Esophagus muscularis mucosa (tissue), 4 donors: ENCODE data around the gene SMC4. TPM values are rescaled to one million over a fixed set of nuclear protein-coding genes. Genes with fewer than 3 reads are reported as not detected.
"Not testable (repeated sequence)": the region's sequence is repeated elsewhere in the genome, so short reads cannot be mapped to it uniquely, and the experiment has no call there.

Experiments
- DNase-seq: peaks from one replicate; pipeline ENCODE4 v3.0.0-alpha.2; 2017; ENCODE audit errors: extremely low spot score
- H3K27ac ChIP-seq, 4 donors: fragments of 200-600 bp; sonication (generic); replicated peaks in 1 of 4; 1 replicate in 3 of 4; 2 replicates in 1 of 4; pipeline ENCODE4 v1.5.1; 2016 to 2019; ENCODE audit warnings: mild to moderate bottlenecking in 1 of 4
- H3K27me3 ChIP-seq, 4 donors: fragments of 200-600 bp; sonication (generic); one replicate each; pipeline versions ENCODE4 v1.5.1 to v1.6.0; 2016 to 2019
- H3K36me3 ChIP-seq, 4 donors: fragments of 200-600 bp; sonication (generic); one replicate each; pipeline ENCODE4 v1.5.1; 2016 to 2019
- H3K4me1 ChIP-seq, 4 donors: fragments of 200-600 bp; sonication (generic); one replicate each; pipeline ENCODE4 v1.5.1; 2016 to 2019
- H3K4me3 ChIP-seq, 4 donors: fragments of 200-600 bp; sonication (generic); 1 replicate in 2 of 4; 2 replicates in 2 of 4; pipeline ENCODE4 v1.5.1; 2016 to 2019; ENCODE audit warnings: mild to moderate bottlenecking in 4 of 4, moderate library complexity in 1 of 4
- H3K9me3 ChIP-seq, 4 donors: fragments of 200-600 bp; sonication (generic); 1 replicate in 3 of 4; 2 replicates in 1 of 4; pipeline ENCODE4 v1.5.1; 2016 to 2019
- EP300 ChIP-seq: sonication (generic); formaldehyde crosslinking; IDR thresholded peaks from one replicate; pipeline ENCODE4 v1.6.1; 2017; ENCODE audit warnings: antibody characterized with exemption
- POLR2A ChIP-seq: fragments of 450-650 bp; IDR thresholded peaks from one replicate; pipeline ENCODE4 v1.6.1; 2017; ENCODE audit warnings: antibody characterized with exemption, moderate library complexity, mild to moderate bottlenecking, low read depth
- POLR2AphosphoS5 ChIP-seq, 2 donors: sonication (generic); formaldehyde crosslinking; IDR thresholded peaks; one replicate each; pipeline ENCODE4 v1.6.1; 2017; ENCODE audit warnings: antibody characterized with exemption in 2 of 2
- WGBS: methylation state at CpG from one replicate; pipeline ENCODE4 v1.1.5; 2018; 5-methylcytosine and 5-hydroxymethylcytosine counted together
- intact Hi-C: fragments of 100-400 bp; cut with DNase I; formaldehyde crosslinking; loops from one replicate; pipeline ENCODE4 v1.15.1; 2023
- total RNA-seq, 4 donors: library from RNA; depleted of rRNA; stranded (reverse); fragments of >200 nt; gene quantifications; one replicate each; pipeline versions ENCODE4 v1.1.0 to v1.2.1, GENCODE V29; 2016
- TF ChIP-seq, protein P1 (sequence below), 3 experiments: fragments of 200-600 bp in 2 of 3; fragments of 450-650 bp in 1 of 3; sonication (generic) in 2 of 3; IDR thresholded peaks; one replicate each; pipeline ENCODE4 v1.5.1; 2017 to 2019; ENCODE audit warnings: antibody characterized with exemption in 3 of 3, mild to moderate bottlenecking in 2 of 3, moderate library complexity in 1 of 3

The SMC4 gene
- total RNA-seq, 4 donors from 2014 or later: 14.7 to 19.8 (median 17.9) TPM

DNA sequence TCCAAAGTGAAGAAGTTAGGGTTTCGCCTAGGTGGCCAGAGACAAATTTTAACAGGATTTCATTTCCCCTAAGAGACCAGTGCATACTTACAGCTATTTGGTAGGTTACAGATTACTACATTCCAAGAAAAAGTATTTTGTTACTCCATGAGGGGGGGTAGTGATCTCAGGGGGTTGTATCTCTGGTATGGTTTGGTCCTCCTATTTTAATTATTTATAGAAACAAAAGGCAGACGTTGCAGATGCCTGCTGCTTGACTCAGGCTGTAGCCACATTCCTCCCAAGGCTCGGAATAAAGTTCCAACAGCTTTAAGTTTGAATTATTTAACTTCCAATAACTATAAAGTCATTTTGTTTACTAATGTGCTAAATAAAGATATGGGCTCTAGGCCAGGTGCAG is 51.4 kb downstream of the SMC4 start:
- H3K27ac ChIP-seq: peak overlapping the region in 2 of 4 donors; percentile 8 to 83
- intact Hi-C loops: no loop called here
- 48% methylated on average over 3 of the region's 3 CpGs for WGBS

DNA sequence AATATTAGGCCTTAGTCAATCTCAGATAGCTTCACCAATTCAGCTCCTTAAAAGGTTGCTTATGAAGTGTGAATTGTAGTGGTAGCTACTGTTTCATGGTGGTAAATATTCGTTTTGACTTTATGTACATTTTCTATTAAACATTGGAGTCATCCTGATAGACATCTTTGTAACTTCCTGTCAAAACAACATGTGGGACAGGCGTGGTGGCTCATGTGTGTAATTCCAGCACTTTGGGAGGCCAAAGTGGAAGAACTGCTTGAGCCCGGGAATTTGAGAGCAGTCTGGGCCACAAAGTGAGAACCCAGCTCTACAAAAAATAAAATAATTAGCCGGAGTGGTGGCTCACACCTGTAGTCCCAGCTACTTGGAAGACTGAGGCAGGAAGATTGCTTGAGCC is 52.2 kb downstream of the SMC4 start:
- no peak for TF ChIP-seq POLR2A
- TF ChIP-seq EP300: no peak
- intact Hi-C loops: no loop called here
- no peak for DNase-seq
- no peak overlapping the region for H3K27ac ChIP-seq
- peaks cover 14 to 27% (median 21%) of the 10 kb centered on the region in 4 donors for H3K4me1 ChIP-seq
- peaks cover 0 to 19% (median 5%) of the 10 kb centered on the region in 4 donors for H3K27me3 ChIP-seq
- H3K9me3 ChIP-seq: peaks cover 0 to 11% (median 0%) of the 10 kb centered on the region in 4 donors
- H3K4me3 ChIP-seq: no peak overlapping the region
- H3K36me3 ChIP-seq: no peaks in the 10 kb centered on the region
- 82% methylated on average over 4 of the region's 4 CpGs for whole genome bisulfite sequencing

More for the DNA sequence above, 51.4 kb downstream of the SMC4 start:
- DNase-seq: no peak
- H3K27me3 ChIP-seq: peaks cover 0 to 22% (median 5%) of the 10 kb centered on the region in 4 donors
- H3K36me3 ChIP-seq: no peaks in the 10 kb centered on the region
- H3K9me3 ChIP-seq: peaks cover 0 to 11% (median 0%) of the 10 kb centered on the region in 4 donors
- TF ChIP-seq POLR2AphosphoS5 (IDR thresholded peaks at IDR 0.05) (no peak), POLR2A (no peak), EP300 (no peak)
- TF ChIP-seq, protein P1, sequence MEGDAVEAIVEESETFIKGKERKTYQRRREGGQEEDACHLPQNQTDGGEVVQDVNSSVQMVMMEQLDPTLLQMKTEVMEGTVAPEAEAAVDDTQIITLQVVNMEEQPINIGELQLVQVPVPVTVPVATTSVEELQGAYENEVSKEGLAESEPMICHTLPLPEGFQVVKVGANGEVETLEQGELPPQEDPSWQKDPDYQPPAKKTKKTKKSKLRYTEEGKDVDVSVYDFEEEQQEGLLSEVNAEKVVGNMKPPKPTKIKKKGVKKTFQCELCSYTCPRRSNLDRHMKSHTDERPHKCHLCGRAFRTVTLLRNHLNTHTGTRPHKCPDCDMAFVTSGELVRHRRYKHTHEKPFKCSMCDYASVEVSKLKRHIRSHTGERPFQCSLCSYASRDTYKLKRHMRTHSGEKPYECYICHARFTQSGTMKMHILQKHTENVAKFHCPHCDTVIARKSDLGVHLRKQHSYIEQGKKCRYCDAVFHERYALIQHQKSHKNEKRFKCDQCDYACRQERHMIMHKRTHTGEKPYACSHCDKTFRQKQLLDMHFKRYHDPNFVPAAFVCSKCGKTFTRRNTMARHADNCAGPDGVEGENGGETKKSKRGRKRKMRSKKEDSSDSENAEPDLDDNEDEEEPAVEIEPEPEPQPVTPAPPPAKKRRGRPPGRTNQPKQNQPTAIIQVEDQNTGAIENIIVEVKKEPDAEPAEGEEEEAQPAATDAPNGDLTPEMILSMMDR (IDR thresholded peaks at IDR 0.05): no peak
- peak overlapping the region in 1 of 4 donors; percentile 60 for H3K4me3 ChIP-seq
- peaks cover 14 to 27% (median 21%) of the 10 kb centered on the region in 4 donors for H3K4me1 ChIP-seq

DNA sequence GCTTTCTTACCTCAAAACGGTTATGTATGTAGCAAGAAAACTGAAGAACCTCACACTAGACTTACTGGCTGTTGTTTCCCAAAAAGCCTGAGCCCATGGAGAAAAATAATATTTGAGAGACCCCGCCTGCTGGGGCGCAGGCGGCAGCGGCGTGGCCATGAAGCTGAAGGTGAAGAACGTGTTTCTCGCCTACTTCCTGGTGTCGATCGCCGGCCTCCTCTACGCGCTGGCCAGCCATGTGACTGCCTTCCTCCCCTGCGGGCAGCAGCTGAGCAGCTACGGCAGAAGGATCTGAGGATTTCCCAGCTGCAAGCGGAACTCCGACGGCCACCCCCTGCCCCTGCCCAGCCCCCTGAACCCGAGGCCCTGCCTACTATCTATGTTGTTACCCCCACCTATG is 52.8 kb downstream of the SMC4 start:
- H3K27ac ChIP-seq, intact Hi-C loops, H3K4me3 ChIP-seq, DNase-seq, H3K36me3 ChIP-seq: not testable (repeated sequence)
- 98% methylated on average over 18 of the region's 19 CpGs for WGBS
- peaks cover 0 to 11% (median 0%) of the 10 kb centered on the region in 4 donors for H3K9me3 ChIP-seq
- peaks cover 14 to 27% (median 21%) of the 10 kb centered on the region in 4 donors for H3K4me1 ChIP-seq
- peaks cover 0 to 17% (median 5%) of the 10 kb centered on the region in 4 donors for H3K27me3 ChIP-seq

- peaks cover 6 to 9% (median 8%) of the 10 kb centered on the region in 4 donors for H3K4me1 ChIP-seq
- H3K27me3 ChIP-seq: peaks cover 0 to 4% (median under 1%) of the 10 kb centered on the region in 4 donors
- WGBS: 92% methylated on average over 1 of the region's 1 CpG
- H3K36me3 ChIP-seq: no peaks in the 10 kb centered on the region
- no peak overlapping the region for H3K27ac ChIP-seq
- no peak overlapping the region for H3K4me3 ChIP-seq
- DNase-seq: no peak
- no peak for TF ChIP-seq POLR2AphosphoS5 (IDR thresholded peaks at IDR 0.05)
- TF ChIP-seq, protein P1 (IDR thresholded peaks at IDR 0.05): no peak
- no peak for TF ChIP-seq EP300
- TF ChIP-seq POLR2A: no peak
- H3K9me3 ChIP-seq: peaks cover 0 to 2% (median 0%) of the 10 kb centered on the region in 4 donors
- intact Hi-C loops: no loop called here
Measured at GRCh38 chr3:160454995-160455394, 55.5 kb downstream of the SMC4 start.

DNA sequence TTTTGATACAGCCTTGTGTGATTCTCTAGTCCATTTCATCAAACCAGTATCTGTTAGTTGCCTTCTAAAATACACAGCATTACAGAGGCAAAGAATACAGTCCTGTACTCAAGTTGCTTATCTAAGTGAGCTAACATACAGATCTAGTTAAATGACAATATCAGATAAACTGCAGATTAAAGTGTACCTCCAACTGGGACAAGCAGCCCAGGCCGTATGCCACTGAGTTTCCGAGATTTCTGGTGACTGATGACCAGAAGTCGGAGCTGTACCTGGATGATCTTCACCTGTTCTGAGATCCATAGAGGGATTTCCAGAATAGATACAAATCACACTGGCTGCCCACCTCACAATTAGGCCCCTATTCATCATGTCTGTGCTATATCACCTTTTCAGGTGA is 56.4 kb downstream of the SMC4 start:
- Histone ChIP-seq H3K36me3 (no peaks in the 10 kb centered on the region), H3K4me3 (no peak overlapping the region), H3K27me3 (no peaks in the 10 kb centered on the region), H3K4me1 (peaks cover 0 to under 1% (median under 1%) of the 10 kb centered on the region in 4 donors), H3K9me3 (no peaks in the 10 kb centered on the region), H3K27ac (no peak overlapping the region)
- intact Hi-C loops: no loop called here
- 90% methylated on average over 3 of the region's 3 CpGs for WGBS
- no peak for TF ChIP-seq EP300
- TF ChIP-seq POLR2AphosphoS5 (IDR thresholded peaks at IDR 0.05): no peak
- TF ChIP-seq, protein P1 (IDR thresholded peaks at IDR 0.05): no peak
- TF ChIP-seq POLR2A: no peak
- no peak for DNase-seq

DNA sequence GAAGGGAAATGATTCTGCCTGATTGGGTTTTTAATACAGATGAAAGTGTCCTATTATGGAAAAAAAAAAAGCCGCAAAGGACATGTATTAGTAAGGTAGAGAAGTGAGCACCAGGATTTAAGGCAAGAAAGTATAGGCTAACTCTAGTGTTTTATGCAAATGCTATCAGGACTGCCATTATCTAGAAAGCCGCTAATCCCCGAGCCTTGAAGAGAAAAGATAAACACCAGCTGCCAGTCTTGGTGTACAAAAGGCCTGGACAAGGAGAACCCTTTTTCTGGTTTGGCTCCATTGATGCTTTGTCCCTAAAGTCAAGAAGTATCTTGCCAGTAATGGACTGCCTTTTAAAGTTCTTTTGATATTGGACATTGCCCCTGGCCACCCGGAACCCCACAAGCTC is 58.7 kb downstream of the SMC4 start:
- no peaks in the 10 kb centered on the region for H3K4me1 ChIP-seq
- 79% methylated on average over 4 of the region's 4 CpGs for WGBS
- no peak overlapping the region for H3K27ac ChIP-seq
- TF ChIP-seq, protein P1 (IDR thresholded peaks at IDR 0.05): no peak
- no peak for TF ChIP-seq POLR2A
- no peak for TF ChIP-seq POLR2AphosphoS5 (IDR thresholded peaks at IDR 0.05)
- TF ChIP-seq EP300: no peak
- no peaks in the 10 kb centered on the region for H3K36me3 ChIP-seq
- H3K9me3 ChIP-seq: no peaks in the 10 kb centered on the region
- H3K4me3 ChIP-seq: no peak overlapping the region
- intact Hi-C loops: no loop called here
- H3K27me3 ChIP-seq: no peaks in the 10 kb centered on the region
- no peak for DNase-seq
